Activated CD8-positive, alpha-beta memory T cell treated with anti-CD3 and anti-CD28 coated beads for 48 hours (primary cell): Measurements from ENCODE around the gene ACER1.
"Not testable (repeated sequence)": the region's sequence is repeated elsewhere in the genome, so short reads cannot be mapped to it uniquely, and the experiment has no call there.

Experiments used
- DNase-seq, 3 experiments: peaks; one replicate each; pipeline ENCODE4 v3.0.0-alpha.2; 2020; ENCODE audit warnings: low read depth in 2 of 3, low spot score in 2 of 3

Gene ACER1

GRCh38 chr19:6357174-6357573 lies 23.8 kb upstream of the ACER1 start:
- DNase-seq = no peak

GRCh38 chr19:6355321-6356040 lies 22.1 kb upstream of the ACER1 start:
- DNase-seq = not testable (repeated sequence)

GRCh38 chr19:6354098-6354674 lies 20.8 kb upstream of the ACER1 start:
- DNase-seq = no peak

GRCh38 chr19:6352381-6353165 lies 19.2 kb upstream of the ACER1 start:
- no peak for DNase-seq

- no peak for DNase-seq
Observed at GRCh38 chr19:6350688-6351087, 17.3 kb upstream of the ACER1 start.

GRCh38 chr19:6349271-6349670 lies 15.9 kb upstream of the ACER1 start:
- DNase-seq = not testable (repeated sequence)

GRCh38 chr19:6343462-6343861 lies 10.1 kb upstream of the ACER1 start:
- no peak for DNase-seq

- no peak for DNase-seq
Observed at GRCh38 chr19:6340493-6341201, 7.2 kb upstream of the ACER1 start.

GRCh38 chr19:6334490-6335285 lies 1.3 kb upstream of the ACER1 start:
- no peak for DNase-seq

GRCh38 chr19:6326815-6327214 lies 6.6 kb downstream of the ACER1 start:
- DNase-seq = no peak

GRCh38 chr19:6325614-6326013 lies 7.8 kb downstream of the ACER1 start:
- DNase-seq = no peak

GRCh38 chr19:6324757-6325156 lies 8.7 kb downstream of the ACER1 start:
- DNase-seq = no peak

- no peak for DNase-seq
Observed at GRCh38 chr19:6322284-6322683, 11.1 kb downstream of the ACER1 start.

- no peak for DNase-seq
Observed at GRCh38 chr19:6319376-6319775, 14.0 kb downstream of the ACER1 start.

- DNase-seq = no peak
Observed at GRCh38 chr19:6318772-6319171, 14.6 kb downstream of the ACER1 start.

- not testable (repeated sequence) for DNase-seq
Observed at GRCh38 chr19:6315646-6316045, 17.8 kb downstream of the ACER1 start.

GRCh38 chr19:6313398-6313969 lies 19.9 kb downstream of the ACER1 start:
- DNase-seq = no peak

- no peak for DNase-seq
Observed at GRCh38 chr19:6312018-6312417, 21.4 kb downstream of the ACER1 start.

- DNase-seq = no peak
Observed at GRCh38 chr19:6298413-6298812, 35.0 kb downstream of the ACER1 start.

GRCh38 chr19:6297202-6297601 lies 36.2 kb downstream of the ACER1 start:
- DNase-seq = no peak
